ENCODE results near the gene EPB41L1. TPM values are rescaled to one million over a fixed set of nuclear protein-coding genes. Genes with fewer than 3 reads are reported as not detected.

EPB41L1 gene
- total RNA-seq, 1 experiment from 2014 or later, result 38.7 TPM

GRCh38 chr20:36277546-36277945, 123.0 kb downstream of the EPB41L1 start (continued):
- TF ChIP-seq NR3C1 (CRISPR knock-in tag; conservative IDR thresholded peaks at IDR 0.05; ENCODE audit: low read depth), result no peak
- TF ChIP-seq MAX (CRISPR knock-in tag; IDR thresholded peaks at IDR 0.05), result no peak
- TF ChIP-seq FOXP1 (CRISPR knock-in tag; IDR thresholded peaks at IDR 0.05; ENCODE audit: borderline replicate concordance), result no peak
- no peak for TF ChIP-seq USF2 (CRISPR knock-in tag; IDR thresholded peaks at IDR 0.05)

DNA sequence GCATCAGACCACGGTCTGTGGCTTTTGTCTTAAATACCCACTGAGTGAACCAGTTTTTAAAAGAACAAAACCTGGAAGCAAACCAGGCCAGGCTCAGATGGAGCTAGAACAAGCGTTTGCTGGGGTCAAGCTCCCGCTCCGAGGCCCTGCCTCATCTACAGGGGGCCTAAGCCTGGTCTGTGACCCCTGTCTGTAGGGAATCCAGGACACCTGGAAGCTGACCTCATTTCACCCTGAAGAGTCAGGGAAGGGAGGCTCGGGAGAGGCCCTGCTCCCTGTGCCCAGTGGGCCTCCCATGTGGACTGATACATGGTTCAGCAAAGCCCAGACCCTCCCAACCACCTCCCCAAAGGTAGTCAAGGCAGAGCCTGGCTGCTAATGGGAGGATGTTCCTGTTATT, 124.8 kb downstream of the EPB41L1 start:
- DNase-seq (ENCODE audit: low spot score) (no peak), ATAC-seq (no peak)
- no peaks in the 10 kb centered on the region for H3K9me3 Mint-ChIP-seq
- ChIA-PET POLR2A (interaction anchor here (0.7 kb wide), 1 partner anchor 21 kb away, joined by 3 read pairs; no protein-coding TSS in a partner anchor), CTCF (interaction anchor here (1.1 kb wide), 1 partner anchor 77 kb away, joined by 5 read pairs; no protein-coding TSS in a partner anchor)
- no peaks in the 10 kb centered on the region; the same call in 1 of the 2 replicates for H3K27me3 Mint-ChIP-seq (ENCODE audit: low read depth)
- no peaks in the 10 kb centered on the region for H3K36me3 Mint-ChIP-seq
- no peak overlapping the region for H3K27ac Mint-ChIP-seq
- H3K4me3 Mint-ChIP-seq, result no peak overlapping the region
- H3K4me1 Mint-ChIP-seq, result peaks cover 6% of the 10 kb centered on the region; the same call in 1 of the 2 replicates
- TF ChIP-seq ZNF138 (CRISPR knock-in tag; conservative IDR thresholded peaks at IDR 0.05) (no peak), ZNF671 (CRISPR knock-in tag; IDR thresholded peaks at IDR 0.05) (no peak), NFYB (CRISPR knock-in tag; conservative IDR thresholded peaks at IDR 0.05; ENCODE audit: low read depth) (no peak), GTF2I (CRISPR knock-in tag; conservative IDR thresholded peaks at IDR 0.05) (no peak), ZBTB21 (CRISPR knock-in tag; IDR thresholded peaks at IDR 0.05; ENCODE audit: borderline replicate concordance) (no peak), STAT6 (CRISPR knock-in tag; conservative IDR thresholded peaks at IDR 0.05; ENCODE audit: low read depth) (no peak), NR2C2 (CRISPR knock-in tag; IDR thresholded peaks at IDR 0.05) (no peak), ERG (CRISPR knock-in tag; IDR thresholded peaks at IDR 0.05) (no peak), SP1 (CRISPR knock-in tag; conservative IDR thresholded peaks at IDR 0.05) (no peak), ELF4 (CRISPR knock-in tag; IDR thresholded peaks at IDR 0.05; ENCODE audit: low read depth) (no peak), SMAD4 (CRISPR knock-in tag; IDR thresholded peaks at IDR 0.05) (no peak), SMAD3 (CRISPR knock-in tag; IDR thresholded peaks at IDR 0.05; ENCODE audit: borderline replicate concordance) (no peak), ATF2 (CRISPR knock-in tag; IDR thresholded peaks at IDR 0.05; ENCODE audit: borderline replicate concordance, low read depth) (no peak)
- TF ChIP-seq, protein P1, sequence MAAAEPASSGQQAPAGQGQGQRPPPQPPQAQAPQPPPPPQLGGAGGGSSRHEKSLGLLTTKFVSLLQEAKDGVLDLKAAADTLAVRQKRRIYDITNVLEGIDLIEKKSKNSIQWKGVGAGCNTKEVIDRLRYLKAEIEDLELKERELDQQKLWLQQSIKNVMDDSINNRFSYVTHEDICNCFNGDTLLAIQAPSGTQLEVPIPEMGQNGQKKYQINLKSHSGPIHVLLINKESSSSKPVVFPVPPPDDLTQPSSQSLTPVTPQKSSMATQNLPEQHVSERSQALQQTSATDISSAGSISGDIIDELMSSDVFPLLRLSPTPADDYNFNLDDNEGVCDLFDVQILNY (CRISPR knock-in tag; IDR thresholded peaks at IDR 0.05), result no peak
- TF ChIP-seq, protein P2, sequence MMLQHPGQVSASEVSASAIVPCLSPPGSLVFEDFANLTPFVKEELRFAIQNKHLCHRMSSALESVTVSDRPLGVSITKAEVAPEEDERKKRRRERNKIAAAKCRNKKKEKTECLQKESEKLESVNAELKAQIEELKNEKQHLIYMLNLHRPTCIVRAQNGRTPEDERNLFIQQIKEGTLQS (CRISPR knock-in tag; conservative IDR thresholded peaks at IDR 0.05), result no peak
- TF ChIP-seq, protein P3, sequence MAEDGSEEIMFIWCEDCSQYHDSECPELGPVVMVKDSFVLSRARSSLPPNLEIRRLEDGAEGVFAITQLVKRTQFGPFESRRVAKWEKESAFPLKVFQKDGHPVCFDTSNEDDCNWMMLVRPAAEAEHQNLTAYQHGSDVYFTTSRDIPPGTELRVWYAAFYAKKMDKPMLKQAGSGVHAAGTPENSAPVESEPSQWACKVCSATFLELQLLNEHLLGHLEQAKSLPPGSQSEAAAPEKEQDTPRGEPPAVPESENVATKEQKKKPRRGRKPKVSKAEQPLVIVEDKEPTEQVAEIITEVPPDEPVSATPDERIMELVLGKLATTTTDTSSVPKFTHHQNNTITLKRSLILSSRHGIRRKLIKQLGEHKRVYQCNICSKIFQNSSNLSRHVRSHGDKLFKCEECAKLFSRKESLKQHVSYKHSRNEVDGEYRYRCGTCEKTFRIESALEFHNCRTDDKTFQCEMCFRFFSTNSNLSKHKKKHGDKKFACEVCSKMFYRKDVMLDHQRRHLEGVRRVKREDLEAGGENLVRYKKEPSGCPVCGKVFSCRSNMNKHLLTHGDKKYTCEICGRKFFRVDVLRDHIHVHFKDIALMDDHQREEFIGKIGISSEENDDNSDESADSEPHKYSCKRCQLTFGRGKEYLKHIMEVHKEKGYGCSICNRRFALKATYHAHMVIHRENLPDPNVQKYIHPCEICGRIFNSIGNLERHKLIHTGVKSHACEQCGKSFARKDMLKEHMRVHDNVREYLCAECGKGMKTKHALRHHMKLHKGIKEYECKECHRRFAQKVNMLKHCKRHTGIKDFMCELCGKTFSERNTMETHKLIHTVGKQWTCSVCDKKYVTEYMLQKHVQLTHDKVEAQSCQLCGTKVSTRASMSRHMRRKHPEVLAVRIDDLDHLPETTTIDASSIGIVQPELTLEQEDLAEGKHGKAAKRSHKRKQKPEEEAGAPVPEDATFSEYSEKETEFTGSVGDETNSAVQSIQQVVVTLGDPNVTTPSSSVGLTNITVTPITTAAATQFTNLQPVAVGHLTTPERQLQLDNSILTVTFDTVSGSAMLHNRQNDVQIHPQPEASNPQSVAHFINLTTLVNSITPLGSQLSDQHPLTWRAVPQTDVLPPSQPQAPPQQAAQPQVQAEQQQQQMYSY (CRISPR knock-in tag; IDR thresholded peaks at IDR 0.05), result no peak
- TF ChIP-seq, protein P4, sequence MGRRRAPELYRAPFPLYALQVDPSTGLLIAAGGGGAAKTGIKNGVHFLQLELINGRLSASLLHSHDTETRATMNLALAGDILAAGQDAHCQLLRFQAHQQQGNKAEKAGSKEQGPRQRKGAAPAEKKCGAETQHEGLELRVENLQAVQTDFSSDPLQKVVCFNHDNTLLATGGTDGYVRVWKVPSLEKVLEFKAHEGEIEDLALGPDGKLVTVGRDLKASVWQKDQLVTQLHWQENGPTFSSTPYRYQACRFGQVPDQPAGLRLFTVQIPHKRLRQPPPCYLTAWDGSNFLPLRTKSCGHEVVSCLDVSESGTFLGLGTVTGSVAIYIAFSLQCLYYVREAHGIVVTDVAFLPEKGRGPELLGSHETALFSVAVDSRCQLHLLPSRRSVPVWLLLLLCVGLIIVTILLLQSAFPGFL (CRISPR knock-in tag; IDR thresholded peaks at IDR 0.05; ENCODE audit: borderline replicate concordance), result no peak
- TF ChIP-seq, protein P5, sequence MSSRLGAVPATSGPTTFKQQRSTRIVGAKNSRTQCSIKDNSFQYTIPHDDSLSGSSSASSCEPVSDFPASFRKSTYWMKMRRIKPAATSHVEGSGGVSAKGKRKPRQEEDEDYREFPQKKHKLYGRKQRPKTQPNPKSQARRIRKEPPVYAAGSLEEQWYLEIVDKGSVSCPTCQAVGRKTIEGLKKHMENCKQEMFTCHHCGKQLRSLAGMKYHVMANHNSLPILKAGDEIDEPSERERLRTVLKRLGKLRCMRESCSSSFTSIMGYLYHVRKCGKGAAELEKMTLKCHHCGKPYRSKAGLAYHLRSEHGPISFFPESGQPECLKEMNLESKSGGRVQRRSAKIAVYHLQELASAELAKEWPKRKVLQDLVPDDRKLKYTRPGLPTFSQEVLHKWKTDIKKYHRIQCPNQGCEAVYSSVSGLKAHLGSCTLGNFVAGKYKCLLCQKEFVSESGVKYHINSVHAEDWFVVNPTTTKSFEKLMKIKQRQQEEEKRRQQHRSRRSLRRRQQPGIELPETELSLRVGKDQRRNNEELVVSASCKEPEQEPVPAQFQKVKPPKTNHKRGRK (CRISPR knock-in tag; IDR thresholded peaks at IDR 0.05; ENCODE audit: borderline replicate concordance), result no peak
